HUES64 (cell line): Measurements from ENCODE around the gene COX19.

Experiments used
- H3K27ac ChIP-seq: 2 replicates; pipeline ENCODE4 v1.7.0; 2013; ENCODE audit warnings: low read depth, low read length, inconsistent platforms
- H3K27me3 ChIP-seq: 2 replicates; pipeline ENCODE4 v1.6.1; 2013; ENCODE audit warnings: mild to moderate bottlenecking, low read length; ENCODE audit not compliant: insufficient read depth
- H3K36me3 ChIP-seq: 2 replicates; pipeline ENCODE4 v1.6.1; 2013; ENCODE audit warnings: mild to moderate bottlenecking, low read length; ENCODE audit not compliant: insufficient read depth
- H3K4me1 ChIP-seq: 2 replicates; pipeline ENCODE4 v1.6.1; 2013; ENCODE audit warnings: mild to moderate bottlenecking, low read length, moderate library complexity; ENCODE audit not compliant: insufficient read depth
- H3K4me3 ChIP-seq: 2 replicates; pipeline ENCODE4 v1.5.1; 2013; ENCODE audit warnings: mild to moderate bottlenecking, low read length, moderate library complexity
- H3K9ac ChIP-seq: 2 replicates; pipeline ENCODE4 v1.6.1; 2013; ENCODE audit warnings: mild to moderate bottlenecking, low read depth, low read length
- H3K9me3 ChIP-seq: 2 replicates; pipeline ENCODE4 v1.6.1; 2013; ENCODE audit warnings: low read depth, low read length; ENCODE audit not compliant: insufficient read depth
- WGBS: fragments of 150-250, 120-280 bp; methylation state at CpG from one replicate; pipeline ENCODE4 v1.1.7; 2013; ENCODE audit warnings: missing lambda C conversion rate; 5-methylcytosine and 5-hydroxymethylcytosine counted together

COX19 gene

GRCh38 chr7:988426-988911 lies 13.1 kb upstream of the COX19 start:
- Histone ChIP-seq H3K27ac (no peak overlapping the region), H3K4me3 (no peak overlapping the region)

GRCh38 chr7:987909-988308 lies 12.6 kb upstream of the COX19 start:
- WGBS: 80% methylated on average over 6 of the region's 6 CpGs

More at GRCh38 chr7:988426-988911, 13.1 kb upstream of the COX19 start:
- Histone ChIP-seq H3K36me3 (no peaks in the 10 kb centered on the region), H3K4me1 (no peaks in the 10 kb centered on the region), H3K27me3 (no peaks in the 10 kb centered on the region), H3K9me3 (no peaks in the 10 kb centered on the region), H3K9ac (no peak overlapping the region)
- 38% methylated on average over 24 of the region's 24 CpGs for whole genome bisulfite sequencing

GRCh38 chr7:986766-987751 lies 11.7 kb upstream of the COX19 start:
- Histone ChIP-seq H3K4me3 (no peak overlapping the region), H3K36me3 (no peaks in the 10 kb centered on the region), H3K9me3 (no peaks in the 10 kb centered on the region), H3K4me1 (no peaks in the 10 kb centered on the region), H3K9ac (no peak overlapping the region), H3K27ac (no peak overlapping the region), H3K27me3 (no peaks in the 10 kb centered on the region)
- WGBS: 95% methylated on average over 56 of the region's 56 CpGs

More at GRCh38 chr7:987909-988308, 12.6 kb upstream of the COX19 start:
- H3K36me3 ChIP-seq: no peaks in the 10 kb centered on the region
- H3K9me3 ChIP-seq: no peaks in the 10 kb centered on the region
- H3K27ac ChIP-seq: no peak overlapping the region
- no peaks in the 10 kb centered on the region for H3K4me1 ChIP-seq
- no peak overlapping the region for H3K9ac ChIP-seq
- H3K4me3 ChIP-seq: no peak overlapping the region
- no peaks in the 10 kb centered on the region for H3K27me3 ChIP-seq

GRCh38 chr7:985915-986741 lies 10.8 kb upstream of the COX19 start:
- Histone ChIP-seq H3K36me3 (no peaks in the 10 kb centered on the region), H3K27me3 (no peaks in the 10 kb centered on the region), H3K4me1 (no peaks in the 10 kb centered on the region), H3K9ac (no peak overlapping the region), H3K27ac (no peak overlapping the region), H3K4me3 (no peak overlapping the region), H3K9me3 (no peaks in the 10 kb centered on the region)
- 89% methylated on average over 41 of the region's 41 CpGs for WGBS

GRCh38 chr7:985127-985416 lies 9.7 kb upstream of the COX19 start:
- H3K27me3 ChIP-seq: no peaks in the 10 kb centered on the region
- WGBS: 90% methylated on average over 16 of the region's 16 CpGs
- H3K4me1 ChIP-seq: no peaks in the 10 kb centered on the region

GRCh38 chr7:984361-985126 lies 9.2 kb upstream of the COX19 start:
- Histone ChIP-seq H3K27me3 (no peaks in the 10 kb centered on the region), H3K4me3 (no peak overlapping the region)

More at GRCh38 chr7:985127-985416, 9.7 kb upstream of the COX19 start:
- H3K4me3 ChIP-seq: no peak overlapping the region
- no peak overlapping the region for H3K27ac ChIP-seq
- no peaks in the 10 kb centered on the region for H3K9me3 ChIP-seq
- no peaks in the 10 kb centered on the region for H3K36me3 ChIP-seq
- no peak overlapping the region for H3K9ac ChIP-seq

GRCh38 chr7:983616-984071 lies 8.3 kb upstream of the COX19 start:
- Histone ChIP-seq H3K4me3 (no peak overlapping the region), H3K27ac (no peak overlapping the region), H3K36me3 (no peaks in the 10 kb centered on the region), H3K27me3 (no peaks in the 10 kb centered on the region), H3K9me3 (no peaks in the 10 kb centered on the region), H3K9ac (no peak overlapping the region), H3K4me1 (no peaks in the 10 kb centered on the region)
- WGBS: 93% methylated on average over 20 of the region's 20 CpGs

More at GRCh38 chr7:984361-985126, 9.2 kb upstream of the COX19 start:
- 94% methylated on average over 39 of the region's 39 CpGs for WGBS
- H3K36me3 ChIP-seq: no peaks in the 10 kb centered on the region
- no peak overlapping the region for H3K27ac ChIP-seq
- no peaks in the 10 kb centered on the region for H3K4me1 ChIP-seq
- no peak overlapping the region for H3K9ac ChIP-seq
- no peaks in the 10 kb centered on the region for H3K9me3 ChIP-seq

GRCh38 chr7:983004-983615 lies 7.8 kb upstream of the COX19 start, which contains the start of gene CYP2W1:
Gene CYP2W1 (plus strand): TSS chr7:983181. CDS start chr7:983212, 31 bp downstream.
- H3K27me3 ChIP-seq: no peaks in the 10 kb centered on the region
- WGBS: 92% methylated on average over 34 of the region's 34 CpGs

GRCh38 chr7:982511-983003 lies 7.2 kb upstream of the COX19 start:
- Histone ChIP-seq H3K4me1 (no peaks in the 10 kb centered on the region), H3K9me3 (no peaks in the 10 kb centered on the region)
- WGBS: 91% methylated on average over 10 of the region's 10 CpGs

More at GRCh38 chr7:983004-983615, 7.8 kb upstream of the COX19 start, which contains the start of gene CYP2W1:
- Histone ChIP-seq H3K36me3 (no peaks in the 10 kb centered on the region), H3K9me3 (no peaks in the 10 kb centered on the region), H3K4me3 (no peak within 1 kb of the TSS), H3K27ac (no peak within 1 kb of the TSS), H3K4me1 (no peaks in the 10 kb centered on the region), H3K9ac (no peak within 1 kb of the TSS)

More at GRCh38 chr7:982511-983003, 7.2 kb upstream of the COX19 start:
- no peaks in the 10 kb centered on the region for H3K27me3 ChIP-seq
- H3K9ac ChIP-seq: no peak overlapping the region
- no peak overlapping the region for H3K27ac ChIP-seq
- H3K4me3 ChIP-seq: no peak overlapping the region
- H3K36me3 ChIP-seq: no peaks in the 10 kb centered on the region
